Trophoblast cell (in vitro differentiated cells and primary cell): ENCODE data around the gene NOX4.

Experiments
- DNase-seq, 2 donors: peaks; one replicate each; pipeline ENCODE4 v3.0.0-alpha.2; 2016
- H2AFZ ChIP-seq: 2 replicates; pipeline ENCODE4 v1.6.1; 2013; ENCODE audit warnings: low read length, moderate library complexity, mild to moderate bottlenecking; ENCODE audit not compliant: insufficient read depth, poor library complexity
- H2AK5ac ChIP-seq: 2 replicates; pipeline ENCODE4 v1.6.1; 2013; ENCODE audit warnings: mild to moderate bottlenecking, low read length
- H2BK120ac ChIP-seq: 2 replicates; pipeline ENCODE4 v1.6.1; 2013; ENCODE audit warnings: low read length, mild to moderate bottlenecking, moderate library complexity; ENCODE audit not compliant: insufficient read depth, poor library complexity
- H2BK12ac ChIP-seq: 2 replicates; pipeline ENCODE4 v1.6.1; 2013; ENCODE audit warnings: mild to moderate bottlenecking, low read length, moderate library complexity
- H2BK5ac ChIP-seq: 2 replicates; pipeline ENCODE4 v1.6.1; 2013; ENCODE audit warnings: low read length, low read depth, moderate library complexity, mild to moderate bottlenecking; ENCODE audit not compliant: poor library complexity
- H3K14ac ChIP-seq: 2 replicates; pipeline ENCODE4 v1.6.1; 2013; ENCODE audit warnings: mild to moderate bottlenecking, low read length
- H3K18ac ChIP-seq: 2 replicates; pipeline ENCODE4 v1.6.1; 2013; ENCODE audit warnings: mild to moderate bottlenecking, low read length
- H3K23ac ChIP-seq: 2 replicates; pipeline ENCODE4 v1.6.1; 2013; ENCODE audit warnings: low read length
- H3K27ac ChIP-seq: 2 replicates; pipeline ENCODE4 v1.5.1; 2013; ENCODE audit warnings: low read depth, mild to moderate bottlenecking, inconsistent platforms, low read length, moderate library complexity
- H3K27me3 ChIP-seq: 2 replicates; pipeline ENCODE4 v1.6.1; 2013; ENCODE audit warnings: inconsistent platforms, mild to moderate bottlenecking, low read length, moderate library complexity; ENCODE audit not compliant: insufficient read depth
- H3K36me3 ChIP-seq, 2 experiments: 1 replicate in 1 of 2; 2 replicates in 1 of 2; pipeline ENCODE4 v1.6.1; 2013; ENCODE audit warnings: low read length in 2 of 2, mild to moderate bottlenecking in 2 of 2, moderate library complexity in 1 of 2; ENCODE audit not compliant: insufficient read depth in 2 of 2, control insufficient read depth in 1 of 2
- H3K4ac ChIP-seq: 2 replicates; pipeline ENCODE4 v1.6.1; 2013; ENCODE audit warnings: low read depth, mild to moderate bottlenecking, low read length, moderate library complexity
- H3K4me1 ChIP-seq, 2 experiments: 1 replicate in 1 of 2; 2 replicates in 1 of 2; pipeline ENCODE4 v1.6.1; 2013; ENCODE audit warnings: low read length in 2 of 2, mild to moderate bottlenecking in 2 of 2, moderate library complexity in 1 of 2; ENCODE audit not compliant: insufficient read depth in 2 of 2, control insufficient read depth in 1 of 2
- H3K4me2 ChIP-seq: 2 replicates; pipeline ENCODE4 v1.6.1; 2013; ENCODE audit warnings: inconsistent platforms, mild to moderate bottlenecking, low read length, moderate library complexity
- H3K4me3 ChIP-seq: 2 replicates; pipeline ENCODE4 v1.5.1; 2013; ENCODE audit warnings: mild to moderate bottlenecking, low read depth, low read length, inconsistent platforms
- H3K79me1 ChIP-seq: one replicate; pipeline ENCODE4 v1.6.1; 2013; ENCODE audit warnings: low read length
- H3K79me2 ChIP-seq: 2 replicates; pipeline ENCODE4 v1.6.1; 2013; ENCODE audit warnings: low read length, mild to moderate bottlenecking; ENCODE audit not compliant: control insufficient read depth, insufficient read depth, poor library complexity
- H3K9ac ChIP-seq: 2 replicates; pipeline ENCODE4 v1.6.1; 2013; ENCODE audit warnings: mild to moderate bottlenecking, low read length
- H3K9me3 ChIP-seq: 2 replicates; pipeline ENCODE4 v1.6.1; 2013; ENCODE audit warnings: low read depth, mild to moderate bottlenecking, control low read depth, inconsistent platforms, low read length; ENCODE audit not compliant: insufficient read depth
- H4K12ac ChIP-seq: 2 replicates; pipeline ENCODE4 v1.6.1; 2013; ENCODE audit warnings: low read depth, mild to moderate bottlenecking, low read length, moderate library complexity
- H4K8ac ChIP-seq: 2 replicates; pipeline ENCODE4 v1.6.1; 2013; ENCODE audit warnings: low read depth, mild to moderate bottlenecking, low read length, moderate library complexity
- H4K91ac ChIP-seq: one replicate; pipeline ENCODE4 v1.6.1; 2013; ENCODE audit warnings: low read depth, mild to moderate bottlenecking, low read length, moderate library complexity
- WGBS: extraction: QIAGEN DNeasy Blood & Tissue Kit; methylation state at CpG from one replicate; pipeline ENCODE4 v1.1.7; 2013; ENCODE audit warnings: missing lambda C conversion rate; ENCODE audit not compliant: insufficient read length, insufficient coverage; ENCODE audit errors: extremely low coverage; 5-methylcytosine and 5-hydroxymethylcytosine counted together

The NOX4 gene

GRCh38 chr11:89502301-89502700, 11.1 kb upstream of the NOX4 start:
- no peak overlapping the region for H2AFZ ChIP-seq
- no peak overlapping the region for H2BK5ac ChIP-seq
- no peak for DNase-seq
- no peak overlapping the region for H3K4me3 ChIP-seq
- H4K8ac ChIP-seq: no peak overlapping the region
- H3K36me3 ChIP-seq: no peaks in the 10 kb centered on the region
- H3K9me3 ChIP-seq: no peaks in the 10 kb centered on the region
- H3K4me2 ChIP-seq: no peak overlapping the region
- H3K4me1 ChIP-seq: peaks cover 0 to 3% of the 10 kb centered on the region in 2 experiments
- H2BK12ac ChIP-seq: no peak overlapping the region
- no peak overlapping the region for H3K4ac ChIP-seq
- H3K27ac ChIP-seq: no peak overlapping the region
- H3K18ac ChIP-seq: no peak overlapping the region
- WGBS: no CpG with 5 or more reads among the region's 2 CpGs
- no peak overlapping the region for H3K9ac ChIP-seq
- H3K27me3 ChIP-seq: no peaks in the 10 kb centered on the region
- no peak overlapping the region for H3K23ac ChIP-seq
- H4K91ac ChIP-seq: no peak overlapping the region
- no peaks in the 10 kb centered on the region for H3K79me2 ChIP-seq
- no peak overlapping the region for H4K12ac ChIP-seq
- no peak overlapping the region for H2AK5ac ChIP-seq
- no peak overlapping the region for H3K14ac ChIP-seq
- H2BK120ac ChIP-seq: no peak overlapping the region
- peaks cover 7% of the 10 kb centered on the region for H3K79me1 ChIP-seq

GRCh38 chr11:89500336-89500735, 9.2 kb upstream of the NOX4 start:
- Histone ChIP-seq H3K36me3 (no peaks in the 10 kb centered on the region), H3K79me2 (no peaks in the 10 kb centered on the region), H2AFZ (no peak overlapping the region)

DNA sequence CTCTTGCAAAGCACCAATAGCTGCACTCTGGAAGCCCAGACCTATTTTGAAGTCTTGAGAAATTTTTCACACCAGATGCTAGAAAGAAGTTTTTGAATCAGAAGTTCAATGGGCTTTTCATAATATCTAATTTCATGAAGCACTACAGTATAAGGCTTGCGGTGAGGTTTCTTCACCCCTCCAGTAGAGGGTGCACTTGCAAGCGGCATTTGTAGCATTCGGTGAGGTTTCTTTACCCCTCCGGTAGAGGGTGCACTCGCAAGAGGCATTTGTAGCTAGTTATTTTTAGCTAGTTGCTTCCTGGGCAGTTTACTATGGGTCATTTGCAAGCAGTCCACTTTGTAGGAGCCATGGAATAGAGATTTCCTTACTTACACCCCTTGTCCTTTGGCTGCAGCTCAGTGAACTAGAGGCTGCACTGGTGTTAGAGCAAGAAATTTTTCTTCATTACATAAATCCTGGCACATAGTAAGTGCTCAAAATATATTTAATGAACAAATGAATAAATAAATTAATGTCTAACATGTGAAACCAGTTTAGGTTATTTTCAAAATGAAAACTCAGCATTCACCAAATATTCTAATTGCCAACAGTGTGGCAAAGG, 7.8 kb upstream of the NOX4 start:
- Histone ChIP-seq H2BK5ac (peak overlapping the region; percentile 31), H3K4me2 (no peak overlapping the region), H3K27ac (no peak overlapping the region), H2AFZ (no peak overlapping the region), H3K4ac (peak overlapping the region; percentile 55), H3K9me3 (no peaks in the 10 kb centered on the region), H3K27me3 (no peaks in the 10 kb centered on the region), H3K4me3 (no peak overlapping the region), H4K12ac (no peak overlapping the region), H2AK5ac (peak overlapping the region; percentile 69), H4K91ac (peak overlapping the region; percentile 47), H3K9ac (no peak overlapping the region), H3K36me3 (no peaks in the 10 kb centered on the region), H2BK120ac (peak overlapping the region; percentile 66), H3K4me1 (peaks cover 3 to 8% of the 10 kb centered on the region in 2 experiments), H3K23ac (no peak overlapping the region), H2BK12ac (peak overlapping the region; percentile 30), H3K79me1 (peaks cover 13% of the 10 kb centered on the region), H3K18ac (peak overlapping the region; percentile 65), H4K8ac (peak overlapping the region; percentile 60), H3K14ac (no peak overlapping the region), H3K79me2 (no peaks in the 10 kb centered on the region)
- no peak for DNase-seq
- WGBS: no CpG with 5 or more reads among the region's 5 CpGs

More at GRCh38 chr11:89500336-89500735, 9.2 kb upstream of the NOX4 start:
- no peak overlapping the region for H3K4ac ChIP-seq
- no peak overlapping the region for H3K14ac ChIP-seq
- H2BK5ac ChIP-seq: no peak overlapping the region
- no peak for DNase-seq
- H2BK12ac ChIP-seq: no peak overlapping the region
- H3K23ac ChIP-seq: no peak overlapping the region
- no peaks in the 10 kb centered on the region for H3K27me3 ChIP-seq
- peaks cover 7% of the 10 kb centered on the region for H3K79me1 ChIP-seq
- H4K91ac ChIP-seq: no peak overlapping the region
- H2BK120ac ChIP-seq: no peak overlapping the region
- no peak overlapping the region for H3K4me2 ChIP-seq
- H4K12ac ChIP-seq: no peak overlapping the region
- no peak overlapping the region for H2AK5ac ChIP-seq
- no peak overlapping the region for H3K4me3 ChIP-seq
- no peaks in the 10 kb centered on the region for H3K9me3 ChIP-seq
- no peak overlapping the region for H3K9ac ChIP-seq
- H3K4me1 ChIP-seq: peaks cover 0 to 5% of the 10 kb centered on the region in 2 experiments
- H3K27ac ChIP-seq: no peak overlapping the region
- H3K18ac ChIP-seq: no peak overlapping the region
- H4K8ac ChIP-seq: no peak overlapping the region

GRCh38 chr11:89495951-89496350, 4.8 kb upstream of the NOX4 start:
- Histone ChIP-seq H3K18ac (no peak overlapping the region), H3K4me2 (no peak overlapping the region), H3K27ac (peak overlapping the region; percentile 48), H3K79me1 (peaks cover 28% of the 10 kb centered on the region), H2BK120ac (no peak overlapping the region), H2BK5ac (no peak overlapping the region), H3K4me3 (no peak overlapping the region), H2AK5ac (no peak overlapping the region), H3K36me3 (no peaks in the 10 kb centered on the region), H4K12ac (no peak overlapping the region), H3K23ac (no peak overlapping the region), H3K14ac (no peak overlapping the region), H3K27me3 (no peaks in the 10 kb centered on the region), H2AFZ (no peak overlapping the region), H3K4me1 (peaks cover 6 to 11% of the 10 kb centered on the region in 2 experiments), H4K8ac (no peak overlapping the region), H3K4ac (no peak overlapping the region), H3K79me2 (peaks cover 5% of the 10 kb centered on the region), H3K9me3 (no peaks in the 10 kb centered on the region), H3K9ac (no peak overlapping the region), H4K91ac (no peak overlapping the region), H2BK12ac (no peak overlapping the region)
- DNase-seq: peak; percentile 89 to 97
- WGBS: no CpG with 5 or more reads among the region's 3 CpGs
